Gastrocnemius medialis (tissue), 4 donors: ENCODE data around the gene C11orf98.

Experiments
- CTCF ChIP-seq, 5 experiments: fragments of 450-650 bp in 3 of 5; fragments of 200-600 bp in 2 of 5; sonication (generic) in 2 of 5; IDR thresholded peaks in 4 of 5; conservative IDR thresholded peaks in 1 of 5; 1 replicate in 4 of 5; 2 replicates in 1 of 5; pipeline ENCODE4 v1.5.1; 2016 to 2019; ENCODE audit warnings: antibody characterized with exemption in 5 of 5, mild to moderate bottlenecking in 3 of 5, moderate library complexity in 3 of 5
- POLR2A ChIP-seq, 2 donors: fragments of 450-650 bp; IDR thresholded peaks; one replicate each; pipeline ENCODE4 v1.6.1; 2017; ENCODE audit warnings: antibody characterized with exemption in 2 of 2, mild to moderate bottlenecking in 2 of 2, moderate library complexity in 2 of 2

- TF ChIP-seq CTCF (IDR thresholded peaks at IDR 0.05 in 4 of 5, conservative IDR thresholded peaks at IDR 0.05 in 1 of 5) (no peak), POLR2A (IDR thresholded peaks at IDR 0.05) (no peak)
These were observed 43.4 kb upstream of the C11orf98 start for GRCh38 chr11:62708392-62708791.
